Endothelial cell of umbilical vein (primary cell): ENCODE data around the gene DEK. TPM values are rescaled to one million over a fixed set of nuclear protein-coding genes. Genes with fewer than 3 reads are reported as not detected.

Experiments used
- BruUV-seq: library from RNA; stranded (reverse); fragments of 400-500 nt; replicated peaks from 2 replicates; lab custom pipeline; 2021; lab: Mats Ljungman, UMichigan
- CTCF ChIA-PET: fragments of 300-600, 350-600 bp; sonication (Branson Sonifier 250); formaldehyde crosslinking; loops from one replicate; lab custom pipeline; 2021; ENCODE audit warnings: antibody characterized with exemption, inconsistent platforms; lab: Charles Lee
- POLR2A ChIA-PET: fragments of 300-600, 350-600 bp; sonication (Branson Sonifier 250); formaldehyde crosslinking; loops from one replicate; lab custom pipeline; 2021; ENCODE audit warnings: antibody characterized with exemption, inconsistent platforms; lab: Charles Lee
- DNase-seq: peaks from one replicate; pipeline ENCODE4 v3.0.0-alpha.2; 2011; ENCODE audit warnings: low read depth, low spot score
- FAIRE-seq: peaks from 2 replicates; lab custom pipeline; 2011; peaks lifted over from hg19 to GRCh38; lab: Jason Lieb, UNC
- H2AFZ ChIP-seq: 2 replicates; pipeline ENCODE4 v1.6.0; 2012; ENCODE audit warnings: low read depth, low read length, control low read depth, inconsistent platforms
- H3K27ac ChIP-seq: 2 replicates; pipeline ENCODE4 v1.5.1; 2011; ENCODE audit warnings: low read depth, mild to moderate bottlenecking, control low read depth, low read length, moderate library complexity; ENCODE audit not compliant: insufficient read depth
- H3K27me3 ChIP-seq, 2 experiments: 2 replicates each; pipeline versions ENCODE4 v1.6.0 to v1.6.1; 2011; ENCODE audit warnings: low read length in 2 of 2, mixed read lengths in 1 of 2; ENCODE audit not compliant: control insufficient read depth in 2 of 2, insufficient read depth in 2 of 2
- H3K36me3 ChIP-seq, 2 experiments: 2 replicates in 1 of 2; 3 replicates in 1 of 2; pipeline ENCODE4 v1.5.1; 2011; ENCODE audit warnings: low read length in 2 of 2, mild to moderate bottlenecking in 1 of 2, moderate library complexity in 1 of 2; ENCODE audit not compliant: control insufficient read depth in 2 of 2, insufficient read depth in 2 of 2; ENCODE audit errors: extremely low read depth in 1 of 2
- H3K4me1 ChIP-seq: 3 replicates; pipeline ENCODE4 v1.5.1; 2011; ENCODE audit warnings: mild to moderate bottlenecking, low read length; ENCODE audit not compliant: control insufficient read depth, insufficient read depth; ENCODE audit errors: extremely low read depth
- H3K4me2 ChIP-seq: 2 replicates; pipeline ENCODE4 v1.6.1; 2011; ENCODE audit warnings: low read length, control low read depth, mixed read lengths; ENCODE audit not compliant: insufficient read depth
- H3K4me3 ChIP-seq, 3 experiments: fragments of 200-600 bp in 1 of 3; sonication (generic), shearing (Covaris generic) in 1 of 3; replicated peaks in 1 of 3; 2 replicates each; pipeline ENCODE4 v1.5.1; 2011 to 2016; ENCODE audit warnings: control low read depth in 3 of 3, low read length in 3 of 3, mild to moderate bottlenecking in 2 of 3, inconsistent platforms in 1 of 3, low read depth in 1 of 3, moderate library complexity in 1 of 3; ENCODE audit not compliant: insufficient read depth in 1 of 3
- H3K79me2 ChIP-seq: 2 replicates; pipeline ENCODE4 v1.6.0; 2012; ENCODE audit warnings: low read length, inconsistent platforms; ENCODE audit not compliant: control insufficient read depth, insufficient read depth
- H3K9ac ChIP-seq: replicated peaks from 2 replicates; pipeline ENCODE3; 2011; ENCODE audit warnings: low read length, control low read depth; ENCODE audit not compliant: insufficient read depth; ENCODE audit errors: extremely low read depth
- H3K9me1 ChIP-seq: replicated peaks from 3 replicates; pipeline ENCODE4 v1.6.0; 2011; ENCODE audit warnings: mild to moderate bottlenecking, low read length; ENCODE audit not compliant: control insufficient read depth, insufficient read depth; ENCODE audit errors: extremely low read depth
- H3K9me3 ChIP-seq: replicated peaks from 2 replicates; pipeline ENCODE4 v1.5.1; 2012; ENCODE audit warnings: low read length, inconsistent platforms; ENCODE audit not compliant: control insufficient read depth, insufficient read depth
- H4K20me1 ChIP-seq: replicated peaks from 2 replicates; pipeline ENCODE3; 2011; ENCODE audit warnings: mild to moderate bottlenecking, low read length; ENCODE audit not compliant: control insufficient read depth, insufficient read depth; ENCODE audit errors: extremely low read depth
- EZH2 ChIP-seq: IDR thresholded peaks from 2 replicates; pipeline ENCODE4 v1.6.1; 2012; ENCODE audit warnings: borderline replicate concordance, low read depth, mild to moderate bottlenecking, moderate library complexity, low read length, inconsistent platforms; ENCODE audit not compliant: severe bottlenecking
- FOS ChIP-seq: IDR thresholded peaks from 2 replicates; pipeline ENCODE4 v1.6.1; 2011; ENCODE audit warnings: mild to moderate bottlenecking, low read length, moderate library complexity, borderline replicate concordance; ENCODE audit not compliant: insufficient read depth
- GATA2 ChIP-seq: IDR thresholded peaks from 2 replicates; pipeline ENCODE4 v1.7.0; 2011; ENCODE audit warnings: low read depth, mild to moderate bottlenecking, moderate library complexity, mixed read lengths, low read length; ENCODE audit not compliant: insufficient read length, insufficient read depth
- JUN ChIP-seq: IDR thresholded peaks from 2 replicates; pipeline ENCODE4 v1.6.1; 2011; ENCODE audit warnings: borderline replicate concordance, low read depth; ENCODE audit not compliant: insufficient read length, insufficient read depth
- MYC ChIP-seq: IDR thresholded peaks from one replicate; pipeline ENCODE4 v1.6.1; 2011; ENCODE audit warnings: mild to moderate bottlenecking, low read depth, low read length
- POLR2A ChIP-seq: IDR thresholded peaks from 2 replicates; pipeline ENCODE4 v1.6.1; 2012; ENCODE audit warnings: low read depth, mild to moderate bottlenecking, control low read depth, low read length
- POLR2AphosphoS5 ChIP-seq: IDR thresholded peaks from 2 replicates; pipeline ENCODE4 v1.6.1; 2012; ENCODE audit warnings: low read depth, mild to moderate bottlenecking, control low read depth, low read length, moderate library complexity; ENCODE audit not compliant: insufficient read depth
- dilution Hi-C: fragments of 300-500 bp; cut with MboI; formaldehyde crosslinking; loops from one replicate; pipeline ENCODE4 v1.15.0; 2019; ENCODE audit warnings: low sequenced_read_pairs; ENCODE audit not compliant: extremely low pct_ligation_motif_present
- intact Hi-C: fragments of 100-400 bp; cut with micrococcal nuclease; formaldehyde crosslinking; loops from one replicate; pipeline ENCODE4 v1.10.0; 2022
- polyA plus RNA-seq, 4 experiments: library from polyadenylated mRNA; depleted of rRNA in 3 of 4; stranded (reverse) in 3 of 4; unstranded in 1 of 4; fragments of >200 nt; gene quantifications; 2 replicates each; pipeline versions ENCODE4 v1.2.1 to v1.2.3, GENCODE V29; 2011 to 2012; ENCODE audit warnings: missing spikeins in 1 of 4
- total RNA-seq: library from RNA; stranded (reverse); gene quantifications from 2 replicates; pipeline ENCODE4 v1.2.3, GENCODE V29; 2021
- TF ChIP-seq, protein P1 (sequence below): IDR thresholded peaks from 2 replicates; pipeline ENCODE4 v1.6.1; 2011; ENCODE audit not compliant: insufficient read depth, insufficient read length
- TF ChIP-seq, protein P2 (sequence below), 2 donors: IDR thresholded peaks; 1 replicate in 1 of 2; 2 replicates in 1 of 2; pipeline ENCODE4 v1.5.1; 2011; ENCODE audit warnings: low read length in 2 of 2, mild to moderate bottlenecking in 2 of 2, moderate library complexity in 2 of 2, control low read depth in 1 of 2, inconsistent platforms in 1 of 2, low read depth in 1 of 2; ENCODE audit not compliant: insufficient read depth in 1 of 2; ENCODE audit errors: extremely low read depth in 1 of 2

The DEK gene
- total and polyA plus RNA-seq, 2 donors (not counting 3 experiments of a cell fraction or from before 2014, with no cell fraction given): 19.0 to 120 TPM

DNA sequence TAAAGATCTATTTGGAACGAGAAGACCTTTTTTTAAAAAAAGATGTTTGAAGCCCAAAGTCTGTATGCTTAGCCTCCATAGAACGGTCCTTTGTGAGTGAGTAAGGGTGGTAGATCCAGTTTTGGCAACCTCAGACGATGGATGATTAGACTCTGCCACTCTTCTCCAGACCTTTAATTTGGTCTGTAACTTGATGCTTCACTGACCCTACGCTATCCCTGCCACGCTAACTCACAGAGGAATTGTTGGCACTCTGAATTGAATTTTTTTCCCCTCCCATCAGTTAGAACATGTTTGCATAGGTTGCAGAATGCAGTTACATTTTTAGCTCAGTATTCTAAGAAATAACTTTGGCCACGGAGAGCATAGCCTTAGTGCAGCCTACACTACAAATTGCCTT is 15.8 kb upstream of the DEK start:
- no peak overlapping the region for H3K9ac ChIP-seq
- no peak for FAIRE-seq

More for the DNA sequence above, 15.8 kb upstream of the DEK start:
- BruUV-seq: no TSS peak
- intact Hi-C loops: no loop called here
- Histone ChIP-seq H3K4me1 (no peaks in the 10 kb centered on the region), H4K20me1 (no peaks in the 10 kb centered on the region), H3K4me3 (no peak overlapping the region), H3K9me3 (no peaks in the 10 kb centered on the region), H3K79me2 (no peaks in the 10 kb centered on the region), H3K36me3 (no peaks in the 10 kb centered on the region), H3K27me3 (peaks cover 32 to 45% of the 10 kb centered on the region in 2 experiments), H3K4me2 (no peak overlapping the region), H2AFZ (no peak overlapping the region), H3K27ac (no peak overlapping the region), H3K9me1 (no peaks in the 10 kb centered on the region)
- TF ChIP-seq, protein P1, sequence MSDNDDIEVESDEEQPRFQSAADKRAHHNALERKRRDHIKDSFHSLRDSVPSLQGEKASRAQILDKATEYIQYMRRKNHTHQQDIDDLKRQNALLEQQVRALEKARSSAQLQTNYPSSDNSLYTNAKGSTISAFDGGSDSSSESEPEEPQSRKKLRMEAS: no peak
- TF ChIP-seq POLR2A (no peak), FOS (no peak), GATA2 (no peak), MYC (no peak), JUN (no peak), POLR2AphosphoS5 (no peak), EZH2 (no peak)
- TF ChIP-seq, protein P2, sequence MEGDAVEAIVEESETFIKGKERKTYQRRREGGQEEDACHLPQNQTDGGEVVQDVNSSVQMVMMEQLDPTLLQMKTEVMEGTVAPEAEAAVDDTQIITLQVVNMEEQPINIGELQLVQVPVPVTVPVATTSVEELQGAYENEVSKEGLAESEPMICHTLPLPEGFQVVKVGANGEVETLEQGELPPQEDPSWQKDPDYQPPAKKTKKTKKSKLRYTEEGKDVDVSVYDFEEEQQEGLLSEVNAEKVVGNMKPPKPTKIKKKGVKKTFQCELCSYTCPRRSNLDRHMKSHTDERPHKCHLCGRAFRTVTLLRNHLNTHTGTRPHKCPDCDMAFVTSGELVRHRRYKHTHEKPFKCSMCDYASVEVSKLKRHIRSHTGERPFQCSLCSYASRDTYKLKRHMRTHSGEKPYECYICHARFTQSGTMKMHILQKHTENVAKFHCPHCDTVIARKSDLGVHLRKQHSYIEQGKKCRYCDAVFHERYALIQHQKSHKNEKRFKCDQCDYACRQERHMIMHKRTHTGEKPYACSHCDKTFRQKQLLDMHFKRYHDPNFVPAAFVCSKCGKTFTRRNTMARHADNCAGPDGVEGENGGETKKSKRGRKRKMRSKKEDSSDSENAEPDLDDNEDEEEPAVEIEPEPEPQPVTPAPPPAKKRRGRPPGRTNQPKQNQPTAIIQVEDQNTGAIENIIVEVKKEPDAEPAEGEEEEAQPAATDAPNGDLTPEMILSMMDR (IDR thresholded peaks at IDR 0.05; ENCODE audit: extremely low read depth in 1 of 2, insufficient read depth in 1 of 2, low read depth in 1 of 2, low read length in 2 of 2): no peak
- ChIA-PET POLR2A (no interaction called here), CTCF (interaction anchor here (0.7 to 1.4 kb wide), 3 partner anchors 12 to 31 kb away, joined by 3 read pairs; no protein-coding TSS in a partner anchor)
- DNase-seq: no peak
- dilution Hi-C loops: no loop called here
